Activated T-helper 1 cell treated with Interleukin-2 at 50 U/mL for 16 hours (primary cell): ENCODE results near the gene ARHGAP5.
A peak's percentile ranks its signal among the peaks of the same experiment; 100 is the strongest.

Experiments
- DNase-seq: peaks from one replicate; pipeline ENCODE4 v3.0.0-alpha.2; 2020; ENCODE audit warnings: low read depth

ARHGAP5 gene

DNA sequence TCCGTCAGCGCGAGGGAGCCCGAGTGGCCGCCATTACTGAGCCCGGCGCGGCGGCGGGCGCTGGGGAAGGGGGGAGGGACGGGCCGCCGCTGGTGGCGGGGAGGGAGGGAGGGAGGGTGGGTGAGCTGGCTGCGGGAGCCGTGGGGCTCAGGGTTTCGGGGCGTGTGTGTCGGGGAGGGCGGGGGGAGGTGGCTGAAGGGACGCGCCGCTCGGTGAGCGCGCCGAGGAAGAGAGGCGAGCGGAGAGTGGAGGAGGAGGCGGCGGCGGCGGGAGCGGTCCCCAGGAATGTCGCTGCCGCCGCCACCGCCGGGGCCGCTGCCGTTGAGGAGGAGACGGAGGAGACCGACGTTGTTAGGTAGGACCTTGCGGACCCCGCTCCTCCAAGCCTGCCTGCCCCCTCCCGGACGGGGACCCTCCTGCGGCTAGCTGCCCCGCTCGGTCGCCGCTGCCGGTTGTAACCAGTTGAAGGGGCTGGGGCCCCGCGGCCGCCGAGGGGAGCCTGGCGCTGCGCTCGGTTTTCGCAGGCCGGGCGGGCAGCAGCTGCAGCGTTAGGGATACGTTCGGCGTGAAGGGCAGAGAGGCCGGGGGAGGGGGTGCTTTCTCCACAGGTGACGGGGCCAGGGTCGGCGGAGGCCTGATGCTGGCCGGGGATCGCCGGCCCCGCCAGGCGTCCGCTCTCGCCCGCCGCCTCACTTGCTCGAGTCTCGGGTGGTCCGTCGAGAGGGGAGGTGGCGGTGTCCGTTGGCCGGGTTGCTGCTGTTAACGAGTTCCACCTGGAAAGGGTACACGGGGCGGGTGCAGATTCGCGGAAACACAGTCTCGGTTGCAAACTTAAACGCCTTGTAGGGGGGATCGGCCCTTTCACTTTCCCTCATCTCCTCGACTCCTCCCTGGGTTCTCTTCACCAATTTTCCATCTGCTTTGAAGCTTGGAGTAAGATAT lies at the start of gene ARHGAP5:
ARHGAP5 (plus strand) TSS at position 224 of the 942 bp plus-strand sequence. CDS start 13,366 bp downstream, outside the sequence.
- peak; percentile 64 for DNase-seq

GRCh38 chr14:32028599-32028998 lies 48.5 kb upstream of the ARHGAP5 start:
- no peak for DNase-seq

DNA sequence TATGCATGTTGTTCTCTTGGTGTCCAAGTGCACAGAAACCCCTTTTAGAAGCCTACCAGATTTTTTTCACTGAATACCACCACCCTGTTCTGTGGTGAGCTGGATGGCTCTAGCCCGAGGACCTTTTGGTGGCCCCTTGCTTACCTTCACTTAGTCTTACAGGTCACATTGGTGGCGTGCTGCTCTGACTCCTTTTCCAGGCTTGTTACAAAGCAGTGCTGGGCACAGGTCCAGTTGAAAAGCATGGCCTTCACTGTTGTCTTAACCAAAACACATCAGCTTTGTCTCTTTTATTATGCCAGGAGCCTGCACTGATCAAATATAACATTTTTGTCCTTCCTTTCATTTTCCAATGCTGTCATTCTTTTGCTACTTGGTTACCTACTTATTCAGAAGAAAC lies 43.6 kb upstream of the ARHGAP5 start:
- no peak for DNase-seq

DNA sequence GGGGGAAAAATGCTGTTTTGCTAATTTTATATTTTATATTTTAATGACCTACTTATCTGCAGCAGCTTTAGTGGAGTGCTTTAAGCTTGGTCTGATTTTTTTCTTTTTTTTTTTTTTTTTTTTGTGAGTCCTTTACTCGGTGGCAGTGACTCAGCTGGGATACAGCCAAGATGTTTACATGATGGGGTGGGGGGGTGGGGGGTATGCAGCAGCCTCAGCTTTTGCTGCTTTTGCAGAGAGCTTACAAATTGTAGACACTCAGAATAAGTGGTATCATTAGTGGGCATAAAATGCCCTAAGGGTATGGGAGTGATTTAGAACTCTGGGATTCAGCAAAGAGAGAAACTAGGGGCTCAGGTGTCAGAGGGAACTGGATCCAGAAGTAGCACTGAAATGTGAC lies 38.2 kb upstream of the ARHGAP5 start:
- DNase-seq, result no peak

- no peak for DNase-seq
Observed at GRCh38 chr14:32039401-32040030, 37.6 kb upstream of the ARHGAP5 start.

GRCh38 chr14:32043624-32044023 lies 33.5 kb upstream of the ARHGAP5 start:
- DNase-seq, result no peak

DNA sequence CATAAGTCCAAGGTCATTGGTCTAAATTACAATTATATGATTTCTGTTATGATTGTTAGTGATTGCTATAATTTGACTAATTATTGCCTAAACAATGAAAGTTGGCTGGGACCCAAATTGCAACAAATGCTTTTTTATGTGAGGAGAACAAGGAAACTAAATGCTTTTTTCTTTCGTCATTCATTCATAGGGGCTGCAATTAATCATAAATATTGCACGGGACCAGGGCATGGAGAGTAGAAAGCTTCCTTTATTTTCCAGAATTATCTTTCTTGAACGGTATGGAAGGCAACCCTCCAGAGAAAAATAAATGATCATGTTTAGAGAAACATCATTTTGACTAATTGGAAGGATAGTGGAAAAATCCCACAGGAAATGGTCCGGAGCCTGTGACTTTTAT lies 32.6 kb upstream of the ARHGAP5 start:
- no peak for DNase-seq

GRCh38 chr14:32047791-32048190 lies 29.3 kb upstream of the ARHGAP5 start:
- no peak for DNase-seq

GRCh38 chr14:32049361-32050088 lies 27.6 kb upstream of the ARHGAP5 start:
- no peak for DNase-seq

- no peak for DNase-seq
Observed at GRCh38 chr14:32050878-32051277, 26.2 kb upstream of the ARHGAP5 start.

GRCh38 chr14:32054536-32054935 lies 22.6 kb upstream of the ARHGAP5 start:
- DNase-seq, result no peak

DNA sequence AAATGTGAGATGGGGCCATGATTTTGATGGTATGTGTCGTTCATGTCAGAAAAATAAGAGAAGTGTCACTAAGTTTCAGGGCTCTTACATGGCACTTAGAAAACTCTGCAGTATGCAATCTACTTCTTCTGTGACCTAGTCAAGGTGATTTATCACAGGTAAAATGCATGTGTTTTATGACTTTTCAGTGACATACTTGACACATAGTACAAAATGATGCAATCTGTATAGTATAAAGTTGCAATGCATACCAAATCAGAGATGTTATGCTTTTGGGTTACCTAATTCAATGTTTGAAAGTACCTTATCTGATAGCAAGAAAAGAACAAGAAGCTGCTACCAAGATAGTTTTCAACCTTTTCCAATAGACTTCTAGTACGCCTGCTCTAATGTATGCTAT lies 21.9 kb upstream of the ARHGAP5 start:
- DNase-seq, result no peak

DNA sequence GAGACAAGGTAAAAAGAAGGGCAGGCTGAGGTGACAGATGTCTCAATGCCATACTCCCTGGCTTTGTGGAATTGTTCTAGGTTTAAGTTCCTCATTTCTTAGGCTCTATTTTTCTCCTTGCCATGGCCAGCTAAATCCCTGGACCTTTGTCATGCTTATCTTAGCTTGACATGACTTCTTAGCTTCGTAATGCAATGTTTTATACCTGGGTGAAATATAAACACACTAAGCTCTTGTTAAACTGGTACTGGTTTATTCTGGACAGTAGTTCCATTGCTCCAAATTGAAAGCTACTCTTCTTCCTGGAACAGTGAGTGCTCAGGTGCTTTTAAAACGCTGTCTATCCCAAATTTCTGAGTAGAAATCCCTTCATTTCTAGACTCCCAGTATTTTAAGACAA lies 17.4 kb upstream of the ARHGAP5 start:
- DNase-seq, result no peak

DNA sequence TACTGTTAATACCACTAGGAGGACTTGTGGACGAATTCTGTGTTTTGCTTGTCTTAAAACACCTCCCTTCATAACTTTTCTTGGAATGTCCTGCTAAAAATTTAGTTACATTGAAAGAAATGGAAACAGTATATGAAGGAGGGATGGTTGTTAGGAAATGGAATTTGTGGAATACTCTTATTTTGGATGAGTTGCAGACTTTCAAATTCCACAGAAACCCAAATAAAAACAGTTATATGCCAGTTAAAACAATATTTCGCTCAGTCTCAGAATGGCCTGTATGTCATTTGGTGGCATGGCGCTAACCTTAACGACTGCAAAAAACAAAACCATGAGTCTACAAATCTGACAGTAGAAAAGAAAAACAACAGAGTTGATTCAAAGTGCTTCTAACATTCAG lies 12.2 kb upstream of the ARHGAP5 start:
- no peak for DNase-seq

GRCh38 chr14:32068708-32069107 lies 8.4 kb upstream of the ARHGAP5 start:
- no peak for DNase-seq

- no peak for DNase-seq
Observed at GRCh38 chr14:32070282-32070681, 6.8 kb upstream of the ARHGAP5 start.

DNA sequence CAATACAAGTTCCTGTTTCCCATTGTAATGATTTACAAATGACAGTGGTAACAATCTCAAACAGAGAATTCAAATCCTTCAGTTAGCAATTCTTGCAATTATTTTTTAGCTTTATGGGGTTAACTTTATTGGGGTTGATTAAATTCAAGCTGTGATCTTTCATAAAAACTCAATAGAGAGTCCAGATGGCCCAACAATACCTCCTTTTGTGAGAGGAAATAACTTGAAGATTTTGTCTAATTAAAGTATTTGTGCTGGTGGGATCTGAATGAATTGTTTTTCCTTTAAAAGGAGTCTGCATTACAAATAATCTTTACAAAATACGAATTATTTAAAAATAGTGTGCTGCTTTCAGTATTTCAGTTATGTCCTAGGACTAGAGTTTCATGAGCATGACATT lies 4.4 kb upstream of the ARHGAP5 start:
- DNase-seq, result no peak

GRCh38 chr14:32073537-32074189 lies 3.4 kb upstream of the ARHGAP5 start:
- DNase-seq, result no peak

GRCh38 chr14:32074887-32075572 lies 2.1 kb upstream of the ARHGAP5 start:
- no peak for DNase-seq

GRCh38 chr14:32075672-32076277 lies 1.3 kb upstream of the ARHGAP5 start:
- no peak for DNase-seq
